AML-193 (cell line): ENCODE data around the gene PMP22.
A peak's percentile ranks its signal among the peaks of the same experiment; 100 is the strongest.

Experiments
- DNase-seq, 2 experiments: peaks; one replicate each; lab custom pipeline; 2025; lab: John Stamatoyannopoulos, UW

Gene PMP22

GRCh38 chr17:15274017-15274416 lies 8.9 kb upstream of the PMP22 start:
- no peak for DNase-seq

GRCh38 chr17:15273141-15273793 lies 8.1 kb upstream of the PMP22 start:
- DNase-seq = no peak

- no peak for DNase-seq
These were observed 6.6 kb upstream of the PMP22 start for GRCh38 chr17:15271741-15272140.

DNA sequence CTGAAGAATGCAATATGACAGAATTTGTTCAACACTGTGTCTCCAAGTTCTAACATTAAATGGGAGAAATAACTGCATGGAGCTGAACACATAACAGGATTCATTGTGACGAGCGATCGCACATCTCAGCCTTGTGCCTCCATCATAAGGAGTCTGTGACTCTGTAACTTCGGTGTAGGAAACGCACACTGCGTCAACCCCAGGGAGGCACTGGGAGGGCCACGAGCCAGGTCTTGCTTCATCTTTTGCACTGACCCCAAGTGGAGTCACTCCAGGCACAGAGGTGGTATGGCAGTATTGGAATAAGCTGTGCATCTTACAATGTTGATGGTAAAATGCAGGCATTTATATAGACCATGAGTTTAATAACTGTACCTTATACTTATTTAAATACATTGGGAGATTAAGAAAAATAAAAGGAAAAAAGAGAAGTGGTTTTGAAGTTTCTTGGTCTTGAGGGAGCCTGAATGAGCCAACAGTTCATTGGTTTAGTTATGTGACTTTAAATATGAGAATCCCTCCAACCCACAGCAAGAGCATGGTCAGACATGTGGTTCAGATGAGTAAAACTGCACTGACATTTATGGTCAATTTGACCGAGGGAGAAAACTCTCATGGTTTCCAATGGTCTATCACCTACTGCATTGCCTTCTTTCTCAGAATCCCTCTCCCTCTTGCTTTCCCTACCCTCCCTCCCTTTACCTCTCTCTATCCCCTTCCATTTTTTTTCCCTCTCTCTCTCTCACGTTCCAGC lies 5.7 kb upstream of the PMP22 start:
- DNase-seq = no peak

DNA sequence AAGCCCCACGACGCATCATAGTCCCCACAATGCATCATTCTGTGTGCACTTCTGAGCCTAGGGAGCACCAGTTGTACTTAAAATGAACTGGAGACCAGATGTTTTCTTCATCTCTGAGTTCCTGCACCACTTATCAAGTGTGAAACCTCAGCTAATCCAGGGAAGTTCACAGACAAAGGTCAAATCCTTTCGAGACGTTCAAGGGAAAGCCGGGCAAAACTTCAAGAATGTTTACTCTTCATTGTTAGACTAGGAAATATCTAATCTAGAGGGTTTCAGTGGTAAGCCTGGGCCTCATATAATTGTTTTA lies 4.6 kb upstream of the PMP22 start:
- no peak for DNase-seq

DNA sequence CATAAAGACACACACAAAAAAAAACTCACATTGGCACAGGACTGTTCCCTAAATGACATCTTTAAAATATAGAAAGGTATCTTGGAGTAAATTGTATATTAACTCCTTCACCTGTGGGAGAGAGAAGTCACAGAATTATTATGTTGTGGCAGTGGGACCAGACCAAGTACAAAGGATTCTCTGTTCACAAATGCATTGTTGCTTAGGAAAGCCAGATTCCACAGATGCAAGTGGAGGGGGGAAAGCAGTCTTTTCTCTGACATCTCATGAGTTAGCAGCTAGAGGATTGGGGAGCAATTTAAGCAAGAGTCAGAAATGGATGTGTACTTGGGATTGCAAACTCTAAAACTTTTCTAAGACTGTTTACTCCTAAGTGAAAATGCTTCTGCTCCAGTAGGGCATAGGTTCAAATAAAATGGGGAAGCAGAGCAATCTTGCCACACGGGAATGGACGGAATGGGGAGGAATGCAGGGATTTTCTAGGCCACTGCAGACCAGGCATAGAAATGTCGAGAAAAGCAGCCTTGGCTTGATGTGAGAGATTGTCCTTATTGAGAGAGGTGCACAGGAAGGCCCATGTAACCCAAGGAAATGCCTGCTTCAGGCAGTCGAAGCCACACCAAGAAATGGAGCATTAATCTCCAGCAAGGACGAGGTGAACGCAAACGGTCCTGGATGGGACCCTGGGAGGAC lies 4.1 kb upstream of the PMP22 start:
- no peak for DNase-seq

GRCh38 chr17:15268461-15268860 lies 3.3 kb upstream of the PMP22 start:
- no peak for DNase-seq

DNA sequence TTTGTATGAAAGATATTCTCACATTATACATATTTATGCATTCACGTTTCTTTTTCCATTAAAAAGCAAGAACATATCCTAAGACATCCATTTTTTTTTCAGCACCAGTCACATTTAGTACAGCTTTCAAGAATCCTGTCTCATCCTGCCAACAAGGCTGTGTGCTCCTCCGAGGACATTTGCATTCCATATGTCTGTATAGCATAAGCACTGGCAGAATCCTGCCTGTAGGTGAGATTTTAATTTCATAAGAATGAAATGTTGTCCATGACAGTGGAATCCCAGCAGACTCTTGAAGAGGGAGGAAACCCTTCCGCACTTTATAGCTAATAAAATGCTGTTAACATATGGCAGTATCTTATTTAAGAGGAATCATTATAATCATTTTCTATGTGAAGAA lies 2.9 kb upstream of the PMP22 start:
- no peak for DNase-seq

- DNase-seq = no peak
These were observed 1.4 kb upstream of the PMP22 start for GRCh38 chr17:15266325-15267125.

- no peak for DNase-seq
These were observed 584 bp downstream of the PMP22 start for GRCh38 chr17:15264542-15264941.

- no peak for DNase-seq
These were observed 1.4 kb downstream of the PMP22 start for GRCh38 chr17:15263680-15264079.

DNA sequence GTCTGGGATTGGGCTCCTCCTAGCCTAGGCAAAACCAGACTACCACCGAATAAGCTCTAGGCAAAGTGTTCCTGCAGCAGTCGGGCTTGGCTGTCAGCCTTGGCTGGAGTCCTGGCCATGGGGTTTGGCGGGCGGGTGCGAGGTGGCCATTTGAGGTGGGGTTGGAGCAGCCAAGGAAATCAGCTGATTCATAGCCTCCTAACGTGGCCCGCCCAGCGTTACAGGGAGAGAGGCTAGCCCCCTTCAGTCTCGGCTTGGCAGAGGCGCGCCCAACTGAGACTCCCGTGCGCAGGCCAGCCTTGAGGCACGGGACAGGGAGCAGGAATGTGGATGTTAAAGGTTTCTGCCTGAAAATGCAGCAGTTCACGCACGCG lies 1.9 kb downstream of the PMP22 start:
- no peak for DNase-seq

- no peak for DNase-seq
These were observed 2.6 kb downstream of the PMP22 start for GRCh38 chr17:15262291-15263205.

DNA sequence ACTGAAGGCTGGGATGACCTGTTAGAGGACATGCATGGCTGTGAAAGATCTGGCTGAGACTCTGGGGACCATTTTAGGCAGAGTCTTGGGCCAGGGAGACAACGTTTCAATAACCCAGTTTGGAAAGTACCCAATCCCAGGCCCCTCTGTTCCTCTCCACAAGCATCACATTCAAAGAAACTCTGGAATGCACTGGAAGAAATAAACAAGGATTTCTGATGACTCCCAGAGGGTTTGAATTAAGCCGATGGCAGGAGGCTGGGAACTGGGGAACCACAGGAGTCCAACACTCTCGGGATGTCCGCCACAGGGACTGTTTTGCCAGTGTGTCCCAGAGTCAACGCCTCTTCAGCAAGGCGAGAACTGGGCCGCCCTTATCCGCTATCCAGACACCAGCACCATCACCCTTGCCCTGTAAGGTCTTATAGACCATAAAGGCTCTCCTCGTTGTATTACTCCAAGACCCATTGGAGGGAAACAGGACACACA lies 3.3 kb downstream of the PMP22 start:
- no peak for DNase-seq

DNA sequence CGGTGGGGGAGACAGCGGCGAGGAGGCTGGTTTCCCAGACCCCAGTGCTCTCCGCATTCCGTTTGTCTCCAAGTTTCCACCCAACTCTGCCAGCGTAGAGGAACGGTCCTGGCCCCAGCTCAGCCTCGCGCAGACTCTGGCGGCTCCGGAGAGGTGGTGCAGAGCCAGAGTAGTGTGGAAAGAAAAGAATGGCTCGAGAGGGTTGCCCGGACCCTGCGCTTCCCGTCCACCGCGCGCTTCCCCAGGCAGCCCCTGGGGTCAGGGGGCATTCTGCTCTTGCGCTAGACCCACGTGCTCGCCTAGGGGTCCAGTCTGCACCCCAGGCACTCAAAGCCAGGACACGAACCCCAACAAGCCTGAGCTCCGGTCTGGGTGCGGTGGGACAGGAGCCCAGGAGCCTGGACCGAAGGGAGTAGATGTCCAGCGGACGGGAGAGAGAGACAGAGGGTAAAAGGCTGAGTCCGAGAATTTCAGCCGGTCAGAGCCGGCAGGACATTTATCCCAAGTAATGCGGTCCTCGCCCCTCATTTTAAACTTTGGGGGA lies 3.8 kb downstream of the PMP22 start:
- DNase-seq = no peak

- peak; percentile 9 to 15 for DNase-seq
These were observed 4.5 kb downstream of the PMP22 start for GRCh38 chr17:15260376-15261257.

DNA sequence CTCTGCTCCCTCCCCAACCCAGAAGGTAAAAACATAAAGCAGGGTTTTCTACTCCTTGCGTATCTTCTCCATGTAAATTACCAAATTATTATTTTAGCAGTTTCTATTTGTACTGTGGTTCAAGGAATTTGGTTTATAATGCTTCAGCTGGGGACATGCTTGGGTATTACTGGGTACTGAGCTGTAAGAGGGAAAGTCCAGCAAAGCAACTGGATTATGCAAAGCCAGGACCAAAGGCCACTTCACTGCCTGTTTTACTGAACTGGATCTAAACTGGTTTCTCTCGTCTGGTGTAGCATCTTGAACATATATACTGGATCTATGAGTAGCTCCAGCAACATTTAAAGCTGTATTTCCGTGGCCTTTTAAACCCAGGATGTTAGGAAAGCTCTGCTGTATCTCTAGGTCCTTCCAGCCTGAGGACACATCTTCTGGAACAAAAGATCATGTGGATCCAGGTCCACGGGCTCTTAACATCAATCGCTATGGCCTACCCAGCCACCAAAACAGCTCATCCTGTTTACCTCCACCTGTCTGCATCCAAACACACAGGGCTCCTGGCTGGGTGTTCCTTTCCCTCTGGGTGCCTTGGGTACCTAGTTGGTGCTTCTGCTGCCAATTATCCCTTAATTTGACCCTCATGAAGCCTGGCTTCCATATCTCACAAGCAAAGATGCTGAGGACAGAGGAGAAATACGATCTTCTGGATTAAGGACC lies 7.2 kb downstream of the PMP22 start:
- no peak for DNase-seq

DNA sequence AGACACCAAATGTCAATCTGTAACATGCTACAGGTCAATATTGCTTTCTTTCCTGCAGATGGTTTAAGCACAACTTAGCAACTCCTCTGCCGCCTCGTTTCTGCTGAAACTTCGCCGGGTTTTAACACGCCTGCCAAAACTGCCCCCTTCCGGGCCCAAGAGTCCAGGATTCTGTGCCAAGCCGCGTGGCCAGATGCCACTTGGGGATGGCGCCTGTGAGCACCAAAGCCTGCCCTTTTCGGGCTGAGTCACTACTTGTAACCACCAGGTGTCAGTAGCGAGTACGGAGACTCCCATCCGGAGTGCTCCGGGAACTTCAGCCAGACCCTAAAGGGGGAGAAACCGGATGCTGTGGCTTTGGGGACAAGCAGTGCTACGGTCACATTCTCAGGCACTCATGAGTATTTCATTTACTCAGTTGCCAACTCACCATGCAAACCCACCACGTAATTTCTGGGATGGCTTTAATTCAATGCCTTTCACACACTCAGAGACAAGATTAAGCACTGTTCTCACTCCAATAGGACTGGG lies 7.8 kb downstream of the PMP22 start:
- peak; percentile 14 to 15 for DNase-seq

DNA sequence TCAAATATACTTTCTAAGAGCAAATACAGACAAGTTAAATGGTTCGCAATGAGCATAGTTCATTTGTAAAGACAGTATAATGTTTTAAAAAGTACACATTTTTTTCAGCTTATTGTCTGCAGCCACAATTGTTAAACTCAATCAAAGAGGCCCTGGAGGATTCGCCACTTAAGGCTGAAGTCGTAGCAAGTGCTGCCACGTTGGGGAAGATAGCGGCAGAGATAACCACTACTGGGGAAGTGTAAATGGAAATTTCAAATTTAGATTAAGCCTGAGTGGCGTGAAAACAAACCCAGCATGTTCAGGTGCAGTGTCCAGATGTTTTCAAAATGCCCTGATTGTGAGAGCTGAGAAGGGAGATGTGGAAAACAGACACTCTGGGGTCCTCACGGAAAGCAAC lies 8.4 kb downstream of the PMP22 start:
- no peak for DNase-seq
